Spinal cord (tissue), 4 donors: Measurements from ENCODE around the gene GNPTG. TPM values are rescaled to one million over a fixed set of nuclear protein-coding genes. Genes with fewer than 3 reads are reported as not detected.

Source experiments
- polyA plus RNA-seq, 2 donors: library from polyadenylated mRNA; unstranded; fragments of 120-200 nt; gene quantifications; one replicate each; pipeline ENCODE4 v1.2.1, GENCODE V29; 2013; ENCODE audit not compliant: insufficient read length in 2 of 2
- total RNA-seq, 2 donors: library from RNA; depleted of rRNA in 1 of 2; stranded (reverse); fragments of 120-200 nt in 1 of 2; fragments of >200 nt in 1 of 2; gene quantifications; one replicate each; pipeline versions ENCODE4 v1.2.3 to v1.2.4, GENCODE V29; 2013 to 2014

The GNPTG gene
- total and polyA plus RNA-seq, 4 donors, result 33.5 to 127 (median 89.1) TPM

Other genes starting within 250 kb of the GNPTG start
- gene CACNA1H, start 198.8 kb upstream of the GNPTG start, total RNA-seq, result 1 to 10 TPM; 7.8 to 8.1 TPM
- 10 to 100 TPM; 18.0 to 20.1 TPM for gene CACNA1H, start 198.8 kb upstream of the GNPTG start, polyA plus RNA-seq
- not detected for gene TPSG1, start 126.7 kb upstream of the GNPTG start, total RNA-seq
- under 1 TPM; 0.41 to 0.89 TPM for gene TPSG1, start 126.7 kb upstream of the GNPTG start, polyA plus RNA-seq
- gene TPSB2, start 121.7 kb upstream of the GNPTG start, total RNA-seq, result under 1 TPM in 1 of 2 donors, not detected in 1; 0.61 TPM
- gene TPSB2, start 121.7 kb upstream of the GNPTG start, polyA plus RNA-seq, result 1 to 10 TPM in 1 of 2 donors, not detected in 1; 1.5 TPM
- gene TPSAB1, start 111.2 kb upstream of the GNPTG start, total RNA-seq, result 1 to 10 TPM; 1.2 to 2.4 TPM
- under 1 TPM in 1 of 2 donors, not detected in 1; 0.65 TPM for gene TPSAB1, start 111.2 kb upstream of the GNPTG start, polyA plus RNA-seq
- gene TPSD1, start 95.9 kb upstream of the GNPTG start, total RNA-seq, result not detected
- gene TPSD1, start 95.9 kb upstream of the GNPTG start, polyA plus RNA-seq, result not detected
- gene UBE2I, start 42.3 kb upstream of the GNPTG start, total RNA-seq, result 10 to 100 TPM; 28.7 to 46.6 TPM
- 100 to 1,000 TPM; 118 to 139 TPM for gene UBE2I, start 42.3 kb upstream of the GNPTG start, polyA plus RNA-seq
- gene BAIAP3, start 18.3 kb upstream of the GNPTG start, total RNA-seq, result 10 to 100 TPM; 30.1 to 48.1 TPM
- gene BAIAP3, start 18.3 kb upstream of the GNPTG start, polyA plus RNA-seq, result 10 to 100 TPM; 56.4 to 69.8 TPM
- gene TSR3, start 53 bp upstream of the GNPTG start, total RNA-seq, result 10 to 100 TPM; 28.9 to 58.4 TPM
- gene TSR3, start 53 bp upstream of the GNPTG start, polyA plus RNA-seq, result 10 to 100 TPM; 88.1 to 92.1 TPM
- gene UNKL, start 62.8 kb downstream of the GNPTG start, total RNA-seq, result 10 to 100 TPM; 13.2 to 15.0 TPM
- gene UNKL, start 62.8 kb downstream of the GNPTG start, polyA plus RNA-seq, result 10 to 100 TPM; 23.2 to 32.5 TPM
- gene UQCC4, start 68.8 kb downstream of the GNPTG start, total RNA-seq, result 10 to 100 TPM in 1 of 2 donors, 1 to 10 TPM in 1; 8.2 to 15.8 TPM
- gene UQCC4, start 68.8 kb downstream of the GNPTG start, polyA plus RNA-seq, result 10 to 100 TPM; 18.4 to 18.6 TPM
- gene PERCC1, start 79.1 kb downstream of the GNPTG start, total RNA-seq, result not detected
- gene PERCC1, start 79.1 kb downstream of the GNPTG start, polyA plus RNA-seq, result under 1 TPM in 1 of 2 donors, not detected in 1; 0.35 TPM
- 1 to 10 TPM in 1 of 2 donors, under 1 TPM in 1; 0.59 to 2.2 TPM for gene CCDC154, start 92.6 kb downstream of the GNPTG start, total RNA-seq
- 1 to 10 TPM; 2.5 to 3.9 TPM for gene CCDC154, start 92.6 kb downstream of the GNPTG start, polyA plus RNA-seq
- gene CLCN7, start 123.1 kb downstream of the GNPTG start, total RNA-seq, result 10 to 100 TPM; 43.8 to 50.5 TPM
- gene CLCN7, start 123.1 kb downstream of the GNPTG start, polyA plus RNA-seq, result 10 to 100 TPM; 65.7 to 75.6 TPM
- gene PTX4, start 137.0 kb downstream of the GNPTG start, total RNA-seq, result under 1 TPM in 1 of 2 donors, not detected in 1; 0.11 TPM
- under 1 TPM in 1 of 2 donors, not detected in 1; 0.14 TPM for gene PTX4, start 137.0 kb downstream of the GNPTG start, polyA plus RNA-seq
- 10 to 100 TPM; 16.9 to 20.5 TPM for gene TELO2, start 141.4 kb downstream of the GNPTG start, total RNA-seq
- gene TELO2, start 141.4 kb downstream of the GNPTG start, polyA plus RNA-seq, result 10 to 100 TPM; 55.2 to 65.6 TPM
- gene TMEM204, start 181.7 kb downstream of the GNPTG start, total RNA-seq, result 10 to 100 TPM in 1 of 2 donors, 1 to 10 TPM in 1; 3.0 to 18.8 TPM
- gene TMEM204, start 181.7 kb downstream of the GNPTG start, polyA plus RNA-seq, result 10 to 100 TPM in 1 of 2 donors, 1 to 10 TPM in 1; 8.3 to 10.2 TPM